ENCODE results near the gene DZANK1. TPM values are rescaled to one million over a fixed set of nuclear protein-coding genes. Genes with fewer than 3 reads are reported as not detected.

The DZANK1 gene
- total RNA-seq, 1 donor from 2014 or later, result 1.9 TPM

GRCh38 chr20:18477218-18477617 is 10.4 kb upstream of the DZANK1 start:
- H3K9me3 Mint-ChIP-seq (ENCODE audit: low read depth), result no peaks in the 10 kb centered on the region
- no peak for TF ChIP-seq CTCF (IDR thresholded peaks at IDR 0.05)
- H3K27ac Mint-ChIP-seq (ENCODE audit: unreplicated experiment), result no peak overlapping the region
- H3K4me1 Mint-ChIP-seq (ENCODE audit: low read depth), result no peaks in the 10 kb centered on the region
- H3K36me3 Mint-ChIP-seq (ENCODE audit: low read depth), result peaks cover 21% of the 10 kb centered on the region
- H3K27me3 Mint-ChIP-seq (ENCODE audit: low read depth), result no peaks in the 10 kb centered on the region
- H3K4me3 Mint-ChIP-seq (ENCODE audit: unreplicated experiment), result no peak overlapping the region
- no peak for DNase-seq (ENCODE audit: low spot score)

- no peak for TF ChIP-seq CTCF (IDR thresholded peaks at IDR 0.05)
- no peaks in the 10 kb centered on the region for H3K9me3 Mint-ChIP-seq (ENCODE audit: low read depth)
- H3K36me3 Mint-ChIP-seq (ENCODE audit: low read depth), result no peaks in the 10 kb centered on the region
- peak overlapping the region; percentile 99 for H3K27ac Mint-ChIP-seq (ENCODE audit: unreplicated experiment)
- H3K27me3 Mint-ChIP-seq (ENCODE audit: low read depth), result no peaks in the 10 kb centered on the region
- DNase-seq (ENCODE audit: low spot score), result no peak
- H3K4me3 Mint-ChIP-seq (ENCODE audit: unreplicated experiment), result peak overlapping the region; percentile 96
- H3K4me1 Mint-ChIP-seq (ENCODE audit: low read depth), result peaks cover 28% of the 10 kb centered on the region
Measured at GRCh38 chr20:18466574-18466893, 296 bp downstream of the DZANK1 start.

GRCh38 chr20:18465536-18466200 is 1.2 kb downstream of the DZANK1 start:
- no peak overlapping the region for H3K27ac Mint-ChIP-seq (ENCODE audit: unreplicated experiment)

GRCh38 chr20:18456600-18456999 is 10.2 kb downstream of the DZANK1 start:
- Mint-ChIP-seq H3K36me3 (ENCODE audit: low read depth) (peaks cover 2% of the 10 kb centered on the region), H3K4me1 (ENCODE audit: low read depth) (no peaks in the 10 kb centered on the region), H3K4me3 (ENCODE audit: unreplicated experiment) (no peak overlapping the region), H3K27me3 (ENCODE audit: low read depth) (no peaks in the 10 kb centered on the region), H3K27ac (ENCODE audit: unreplicated experiment) (no peak overlapping the region), H3K9me3 (ENCODE audit: low read depth) (peaks cover 17% of the 10 kb centered on the region)
- DNase-seq (ENCODE audit: low spot score), result no peak
- no peak for TF ChIP-seq CTCF (IDR thresholded peaks at IDR 0.05)

More at GRCh38 chr20:18465536-18466200, 1.2 kb downstream of the DZANK1 start:
- Mint-ChIP-seq H3K9me3 (ENCODE audit: low read depth) (no peaks in the 10 kb centered on the region), H3K4me3 (ENCODE audit: unreplicated experiment) (peak overlapping the region; percentile 96), H3K27me3 (ENCODE audit: low read depth) (no peaks in the 10 kb centered on the region), H3K4me1 (ENCODE audit: low read depth) (peaks cover 28% of the 10 kb centered on the region), H3K36me3 (ENCODE audit: low read depth) (no peaks in the 10 kb centered on the region)
- DNase-seq (ENCODE audit: low spot score), result no peak
- TF ChIP-seq CTCF (IDR thresholded peaks at IDR 0.05), result no peak

GRCh38 chr20:18443886-18444285 is 22.9 kb downstream of the DZANK1 start:
- H3K27ac Mint-ChIP-seq (ENCODE audit: unreplicated experiment), result no peak overlapping the region
- DNase-seq (ENCODE audit: low spot score), result no peak
- no peaks in the 10 kb centered on the region for H3K4me1 Mint-ChIP-seq (ENCODE audit: low read depth)
- no peak for TF ChIP-seq CTCF (IDR thresholded peaks at IDR 0.05)
- no peaks in the 10 kb centered on the region for H3K27me3 Mint-ChIP-seq (ENCODE audit: low read depth)
- H3K4me3 Mint-ChIP-seq (ENCODE audit: unreplicated experiment), result no peak overlapping the region
- peaks cover 1% of the 10 kb centered on the region for H3K36me3 Mint-ChIP-seq (ENCODE audit: low read depth)
- H3K9me3 Mint-ChIP-seq (ENCODE audit: low read depth), result no peaks in the 10 kb centered on the region

Measured in chondrocyte (in vitro differentiated cells).